ENCODE measurements around the gene PTPN23.

PTPN23 gene

DNA sequence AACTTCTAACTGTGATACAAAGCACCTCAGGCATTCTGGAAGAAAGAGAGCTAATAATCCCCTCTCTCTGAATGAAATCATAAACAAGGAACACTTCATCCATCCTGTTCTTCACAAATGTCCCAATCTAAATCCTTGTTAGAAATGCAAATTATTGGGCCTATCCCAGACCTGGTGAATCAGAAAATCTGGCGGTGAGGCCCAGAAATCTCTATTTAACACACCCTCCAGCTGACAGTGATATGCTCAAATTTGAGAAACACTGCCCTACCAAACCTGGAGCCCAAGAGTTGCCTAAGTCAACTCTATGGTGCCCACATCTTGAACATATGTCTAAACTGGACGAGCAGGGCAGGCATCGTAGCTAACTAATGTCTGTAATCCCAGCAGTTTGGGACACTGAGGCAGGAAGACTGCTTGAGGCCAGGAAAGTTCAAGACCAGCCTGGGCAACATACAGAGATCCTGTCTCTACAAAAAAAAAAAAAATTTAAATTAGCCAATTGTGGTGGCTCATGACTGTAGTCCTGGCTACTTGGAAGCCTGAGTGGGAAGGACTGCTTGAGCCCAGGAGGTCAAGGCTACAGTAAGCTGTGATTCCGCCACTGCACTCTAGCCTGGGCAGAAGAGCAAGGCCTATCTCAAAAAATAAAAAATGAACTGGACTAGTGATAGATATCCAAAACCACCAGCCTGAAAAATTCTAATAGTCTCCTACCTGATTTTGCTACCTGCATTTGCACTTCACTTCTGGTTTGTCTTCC is 71.8 kb downstream of the PTPN23 start:
- no peak for DNase-seq

DNA sequence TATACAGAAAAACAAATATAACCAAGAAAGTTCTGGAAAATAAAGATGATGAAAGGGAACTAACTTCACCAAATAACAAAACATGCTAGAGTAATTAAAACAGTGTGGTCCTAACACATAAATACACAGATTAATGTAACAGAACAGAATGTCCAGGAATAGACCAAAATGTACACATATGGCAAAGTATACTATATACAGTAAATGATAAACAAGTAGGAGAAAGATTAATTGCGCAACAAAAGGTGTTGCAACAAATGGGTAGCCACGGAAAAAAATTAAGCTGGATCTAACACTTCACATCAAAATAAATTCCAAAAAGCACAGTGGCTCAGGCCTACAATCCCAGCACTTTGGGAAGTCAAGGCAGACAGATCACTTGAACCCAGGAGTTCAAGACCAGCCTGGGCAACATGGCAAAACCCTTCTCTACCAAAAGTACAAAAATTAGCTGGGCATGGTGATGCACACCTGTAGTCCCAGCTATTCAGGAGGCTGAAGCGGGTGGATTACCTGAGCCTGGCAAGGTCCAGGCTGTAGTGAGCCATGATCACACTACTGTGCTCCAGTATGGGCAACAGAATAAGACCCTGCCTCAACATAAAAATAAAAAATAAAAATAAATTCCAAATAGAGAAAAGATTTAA is 75.1 kb downstream of the PTPN23 start:
- DNase-seq: no peak

DNA sequence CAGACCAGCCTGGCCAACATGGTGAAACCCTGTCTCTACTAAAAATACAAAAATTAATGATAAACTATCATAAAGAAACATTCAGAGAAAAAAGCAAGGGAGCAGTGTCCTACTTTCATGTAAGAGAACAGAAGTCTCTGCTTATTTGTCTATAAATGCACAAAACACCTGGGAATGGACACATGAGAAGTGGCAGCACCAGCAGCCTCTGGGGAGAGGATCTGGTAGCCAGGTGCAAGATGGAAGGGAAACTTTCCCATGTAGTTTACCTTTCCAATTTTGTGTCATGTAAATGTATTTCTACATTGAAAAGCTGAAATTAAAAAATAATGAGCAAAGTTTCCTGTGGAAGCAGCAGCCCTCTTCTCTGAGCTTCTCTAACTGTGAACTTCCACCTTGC is 76.2 kb downstream of the PTPN23 start:
- no peak for DNase-seq

DNA sequence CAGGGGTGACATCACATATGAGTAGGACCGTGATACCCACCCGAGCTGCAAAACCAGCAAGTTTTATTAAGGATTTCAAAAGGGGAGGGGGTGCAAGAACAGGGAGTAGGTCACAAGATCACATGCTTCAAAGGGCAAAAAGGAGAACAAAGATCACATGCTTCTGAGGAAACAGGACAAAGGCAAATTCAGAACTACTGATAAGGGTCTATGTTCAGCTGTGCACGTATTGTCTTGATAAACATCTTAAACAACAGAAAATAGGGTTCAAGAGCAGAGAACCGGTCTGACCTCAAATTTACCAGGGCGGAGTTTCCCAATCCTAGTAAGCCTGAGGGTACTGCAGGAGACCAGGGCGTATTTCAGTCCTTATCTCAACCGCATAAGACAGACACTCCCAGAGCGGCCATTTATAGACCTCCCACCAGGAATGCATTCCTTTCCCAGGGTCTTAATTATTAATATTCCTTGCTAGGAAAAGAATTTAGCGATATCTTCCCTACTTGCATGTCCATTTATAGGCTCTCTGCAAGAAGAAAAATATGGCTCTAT is 78.8 kb downstream of the PTPN23 start:
- peak; percentile 32 for DNase-seq
